ENCODE data around the gene NBAS.

The NBAS gene

GRCh38 chr2:15284614-15285013 lies 276.5 kb downstream of the NBAS start:
- Histone ChIP-seq H3K27me3 (ENCODE audit: control insufficient read depth in 1 of 2, insufficient read depth in 1 of 2, low read length in 2 of 2) (no peaks in the 10 kb centered on the region), H3K18ac (ENCODE audit: low read depth in 1 of 2, low read length in 2 of 2) (no peak overlapping the region), H3K36me3 (ENCODE audit: control insufficient read depth in 1 of 2, insufficient read depth in 2 of 2, low read depth in 1 of 2, low read length in 2 of 2) (peaks cover 0 to 49% of the 10 kb centered on the region in 2 experiments), H3K23ac (ENCODE audit: low read length in 2 of 2) (no peak overlapping the region), H2BK5ac (ENCODE audit: low read depth, low read length, poor library complexity, severe bottlenecking) (no peak overlapping the region), H2BK120ac (ENCODE audit: low read depth, low read length) (no peak overlapping the region), H2BK15ac (ENCODE audit: low read depth, poor library complexity, severe bottlenecking) (no peak overlapping the region), H3K4me2 (ENCODE audit: low read length, poor library complexity, severe bottlenecking) (no peak overlapping the region), H3K79me1 (replicated peaks; ENCODE audit: low read length, poor library complexity, severe bottlenecking) (peaks cover 10% of the 10 kb centered on the region), H4K8ac (ENCODE audit: low read length) (no peak overlapping the region), H2AFZ (ENCODE audit: low read depth, low read length) (no peak overlapping the region), H3K4ac (ENCODE audit: low read depth in 1 of 2, low read length in 2 of 2) (no peak overlapping the region), H3K27ac (ENCODE audit: low read length, poor library complexity, severe bottlenecking) (no peak overlapping the region), H3K9me3 (ENCODE audit: control insufficient read depth, low read length) (no peaks in the 10 kb centered on the region), H2AK5ac (ENCODE audit: low read length, severe bottlenecking) (no peak overlapping the region), H3K9ac (ENCODE audit: low read length) (no peak overlapping the region), H3K4me1 (ENCODE audit: control insufficient read depth, insufficient read depth, low read depth, low read length) (peaks cover 2% of the 10 kb centered on the region), H3K14ac (ENCODE audit: low read length in 2 of 2) (no peak overlapping the region), H2BK12ac (ENCODE audit: low read length in 2 of 2) (no peak overlapping the region), H4K91ac (ENCODE audit: low read length) (no peak overlapping the region), H3K4me3 (ENCODE audit: insufficient read depth in 1 of 2, low read depth in 1 of 2, low read length in 2 of 2) (no peak overlapping the region)
- no peak for DNase-seq
- no CpG with 5 or more reads among the region's 1 CpG for WGBS

GRCh38 chr2:15281681-15282080 lies 279.5 kb downstream of the NBAS start:
- Histone ChIP-seq H3K14ac (ENCODE audit: low read length in 2 of 2) (no peak overlapping the region), H3K27me3 (ENCODE audit: control insufficient read depth in 1 of 2, insufficient read depth in 1 of 2, low read length in 2 of 2) (no peaks in the 10 kb centered on the region), H2BK5ac (ENCODE audit: low read depth, low read length, poor library complexity, severe bottlenecking) (no peak overlapping the region), H3K4me3 (ENCODE audit: insufficient read depth in 1 of 2, low read depth in 1 of 2, low read length in 2 of 2) (no peak overlapping the region), H2BK15ac (ENCODE audit: low read depth, poor library complexity, severe bottlenecking) (no peak overlapping the region), H3K18ac (ENCODE audit: low read depth in 1 of 2, low read length in 2 of 2) (no peak overlapping the region), H3K4ac (ENCODE audit: low read depth in 1 of 2, low read length in 2 of 2) (no peak overlapping the region), H2BK120ac (ENCODE audit: low read depth, low read length) (no peak overlapping the region), H3K4me1 (ENCODE audit: control insufficient read depth, insufficient read depth, low read depth, low read length) (no peaks in the 10 kb centered on the region), H4K8ac (ENCODE audit: low read length) (no peak overlapping the region), H3K23ac (ENCODE audit: low read length in 2 of 2) (no peak overlapping the region), H3K9me3 (ENCODE audit: control insufficient read depth, low read length) (no peaks in the 10 kb centered on the region), H2AK5ac (ENCODE audit: low read length, severe bottlenecking) (no peak overlapping the region), H2AFZ (ENCODE audit: low read depth, low read length) (no peak overlapping the region), H2BK12ac (ENCODE audit: low read length in 2 of 2) (no peak overlapping the region), H3K4me2 (ENCODE audit: low read length, poor library complexity, severe bottlenecking) (no peak overlapping the region), H3K27ac (ENCODE audit: low read length, poor library complexity, severe bottlenecking) (no peak overlapping the region), H3K36me3 (ENCODE audit: control insufficient read depth in 1 of 2, insufficient read depth in 2 of 2, low read depth in 1 of 2, low read length in 2 of 2) (peaks cover 0 to 47% of the 10 kb centered on the region in 2 experiments), H3K9ac (ENCODE audit: low read length) (no peak overlapping the region), H3K79me1 (replicated peaks; ENCODE audit: low read length, poor library complexity, severe bottlenecking) (peaks cover 4% of the 10 kb centered on the region), H4K91ac (ENCODE audit: low read length) (no peak overlapping the region)
- DNase-seq = no peak
- WGBS = 86% methylated on average over 2 of the region's 2 CpGs

GRCh38 chr2:15279201-15279876 lies 281.8 kb downstream of the NBAS start:
- no peak for DNase-seq
- H2AFZ ChIP-seq (ENCODE audit: low read depth, low read length) = no peak overlapping the region
- H4K8ac ChIP-seq (ENCODE audit: low read length) = no peak overlapping the region
- no peak overlapping the region for H3K23ac ChIP-seq (ENCODE audit: low read length in 2 of 2)
- H3K18ac ChIP-seq (ENCODE audit: low read depth in 1 of 2, low read length in 2 of 2) = no peak overlapping the region
- no peak overlapping the region for H2BK12ac ChIP-seq (ENCODE audit: low read length in 2 of 2)
- H3K27ac ChIP-seq (ENCODE audit: low read length, poor library complexity, severe bottlenecking) = no peak overlapping the region
- no peak overlapping the region for H3K4me2 ChIP-seq (ENCODE audit: low read length, poor library complexity, severe bottlenecking)
- H3K9ac ChIP-seq (ENCODE audit: low read length) = no peak overlapping the region
- no peaks in the 10 kb centered on the region for H3K4me1 ChIP-seq (ENCODE audit: control insufficient read depth, insufficient read depth, low read depth, low read length)
- no peak overlapping the region for H2BK120ac ChIP-seq (ENCODE audit: low read depth, low read length)
- peaks cover 4% of the 10 kb centered on the region for H3K79me1 ChIP-seq (replicated peaks; ENCODE audit: low read length, poor library complexity, severe bottlenecking)
- H2BK5ac ChIP-seq (ENCODE audit: low read depth, low read length, poor library complexity, severe bottlenecking) = no peak overlapping the region
- H3K4ac ChIP-seq (ENCODE audit: low read depth in 1 of 2, low read length in 2 of 2) = no peak overlapping the region
- no peaks in the 10 kb centered on the region for H3K27me3 ChIP-seq (ENCODE audit: control insufficient read depth in 1 of 2, insufficient read depth in 1 of 2, low read length in 2 of 2)
- H2AK5ac ChIP-seq (ENCODE audit: low read length, severe bottlenecking) = no peak overlapping the region
- H2BK15ac ChIP-seq (ENCODE audit: low read depth, poor library complexity, severe bottlenecking) = no peak overlapping the region
- H3K9me3 ChIP-seq (ENCODE audit: control insufficient read depth, low read length) = no peaks in the 10 kb centered on the region
- H3K14ac ChIP-seq (ENCODE audit: low read length in 2 of 2) = no peak overlapping the region
- no peak overlapping the region for H4K91ac ChIP-seq (ENCODE audit: low read length)
- peaks cover 0 to 50% of the 10 kb centered on the region in 2 experiments for H3K36me3 ChIP-seq (ENCODE audit: control insufficient read depth in 1 of 2, insufficient read depth in 2 of 2, low read depth in 1 of 2, low read length in 2 of 2)
- WGBS = 67% methylated on average over 2 of the region's 2 CpGs
- no peak overlapping the region for H3K4me3 ChIP-seq (ENCODE audit: insufficient read depth in 1 of 2, low read depth in 1 of 2, low read length in 2 of 2)

- H3K4me3 ChIP-seq (ENCODE audit: insufficient read depth in 1 of 2, low read depth in 1 of 2, low read length in 2 of 2) = no peak overlapping the region
- no peak overlapping the region for H2AFZ ChIP-seq (ENCODE audit: low read depth, low read length)
- peaks cover 5% of the 10 kb centered on the region for H3K79me1 ChIP-seq (replicated peaks; ENCODE audit: low read length, poor library complexity, severe bottlenecking)
- no peak overlapping the region for H3K23ac ChIP-seq (ENCODE audit: low read length in 2 of 2)
- DNase-seq = no peak
- no peak overlapping the region for H3K14ac ChIP-seq (ENCODE audit: low read length in 2 of 2)
- no peak overlapping the region for H4K8ac ChIP-seq (ENCODE audit: low read length)
- no peak overlapping the region for H4K91ac ChIP-seq (ENCODE audit: low read length)
- no peak overlapping the region for H2BK120ac ChIP-seq (ENCODE audit: low read depth, low read length)
- H2BK15ac ChIP-seq (ENCODE audit: low read depth, poor library complexity, severe bottlenecking) = no peak overlapping the region
- H3K18ac ChIP-seq (ENCODE audit: low read depth in 1 of 2, low read length in 2 of 2) = no peak overlapping the region
- H3K4ac ChIP-seq (ENCODE audit: low read depth in 1 of 2, low read length in 2 of 2) = no peak overlapping the region
- no peaks in the 10 kb centered on the region for H3K27me3 ChIP-seq (ENCODE audit: control insufficient read depth in 1 of 2, insufficient read depth in 1 of 2, low read length in 2 of 2)
- H2BK5ac ChIP-seq (ENCODE audit: low read depth, low read length, poor library complexity, severe bottlenecking) = no peak overlapping the region
- H2AK5ac ChIP-seq (ENCODE audit: low read length, severe bottlenecking) = no peak overlapping the region
- H3K27ac ChIP-seq (ENCODE audit: low read length, poor library complexity, severe bottlenecking) = no peak overlapping the region
- peaks cover 0 to 47% of the 10 kb centered on the region in 2 experiments for H3K36me3 ChIP-seq (ENCODE audit: control insufficient read depth in 1 of 2, insufficient read depth in 2 of 2, low read depth in 1 of 2, low read length in 2 of 2)
- no peak overlapping the region for H3K4me2 ChIP-seq (ENCODE audit: low read length, poor library complexity, severe bottlenecking)
- H3K9me3 ChIP-seq (ENCODE audit: control insufficient read depth, low read length) = no peaks in the 10 kb centered on the region
- H3K9ac ChIP-seq (ENCODE audit: low read length) = no peak overlapping the region
- H3K4me1 ChIP-seq (ENCODE audit: control insufficient read depth, insufficient read depth, low read depth, low read length) = no peaks in the 10 kb centered on the region
- 97% methylated on average over 2 of the region's 3 CpGs for WGBS
- no peak overlapping the region for H2BK12ac ChIP-seq (ENCODE audit: low read length in 2 of 2)
Measured at GRCh38 chr2:15278296-15278695, 282.8 kb downstream of the NBAS start.
